Measurements from ENCODE around the gene BRPF1. TPM values are rescaled to one million over a fixed set of nuclear protein-coding genes. Genes with fewer than 3 reads are reported as not detected.
A peak's percentile ranks its signal among the peaks of the same experiment; 100 is the strongest.

The BRPF1 gene
- 10 to 100 TPM; 10.4 to 18.9 TPM for total RNA-seq
- polyA plus RNA-seq (ENCODE audit: insufficient read length in 2 of 2): 10 to 100 TPM; 15.2 to 16.7 TPM
- long read RNA-seq, donor 1, partial matches to known transcripts: 5 of 5 reads
- long read RNA-seq, donor 1, other reads (novel, unspliced or antisense): 0 of 5 reads
- long read RNA-seq, donor 2: 0 reads
- long read RNA-seq, donor 3, partial matches to known transcripts: 5 of 5 reads
- long read RNA-seq, donor 3, other reads (novel, unspliced or antisense): 0 of 5 reads
- long read RNA-seq, donor 4, partial matches to known transcripts: 13 of 13 reads
- long read RNA-seq, donor 4, other reads (novel, unspliced or antisense): 0 of 13 reads

- peaks cover 21% of the 10 kb centered on the region for H3K36me3 ChIP-seq (ENCODE audit: control insufficient read depth, insufficient read depth, low read length)
- peaks cover 18% of the 10 kb centered on the region for H3K4me1 ChIP-seq (ENCODE audit: control insufficient read depth, insufficient read depth, low read length)
- H3K27me3 ChIP-seq (ENCODE audit: control insufficient read depth, insufficient read depth, low read length): peaks cover 2% of the 10 kb centered on the region
- H3K27ac ChIP-seq (ENCODE audit: low read depth, low read length): peak within 1 kb of the TSS; percentile 95
- H3K4me3 ChIP-seq (ENCODE audit: low read depth, low read length): peak within 1 kb of the TSS; percentile 76
- no peaks in the 10 kb centered on the region for H3K9me3 ChIP-seq (ENCODE audit: control insufficient read depth, insufficient read depth, low read length)
- peak; percentile 94 to 100 (median 97) for DNase-seq (ENCODE audit: low read depth in 4 of 6, low spot score in 6 of 6)
- WGBS (ENCODE audit: insufficient coverage): under 1% methylated on average over 71 of the region's 88 CpGs
These were observed at the start of gene BRPF1 for GRCh38 chr3:9731206-9732079. Gene BRPF1 (plus strand): TSS chr3:9731735. CDS start chr3:9734141, 2,406 bp downstream.

- no peaks in the 10 kb centered on the region for H3K4me1 ChIP-seq (ENCODE audit: control insufficient read depth, insufficient read depth, low read length)
- no peak overlapping the region for H3K4me3 ChIP-seq (ENCODE audit: low read depth, low read length)
- WGBS (ENCODE audit: insufficient coverage): 81% methylated on average over 3 of the region's 6 CpGs
- H3K9me3 ChIP-seq (ENCODE audit: control insufficient read depth, insufficient read depth, low read length): no peaks in the 10 kb centered on the region
- H3K27me3 ChIP-seq (ENCODE audit: control insufficient read depth, insufficient read depth, low read length): no peaks in the 10 kb centered on the region
- DNase-seq (ENCODE audit: low read depth in 4 of 6, low spot score in 6 of 6): peak in 1 of 6 donors; percentile 3
- no peak overlapping the region for H3K27ac ChIP-seq (ENCODE audit: low read depth, low read length)
- peaks cover 94% of the 10 kb centered on the region for H3K36me3 ChIP-seq (ENCODE audit: control insufficient read depth, insufficient read depth, low read length)
These were observed 49.4 kb upstream of the BRPF1 start for GRCh38 chr3:9682096-9682495.

GRCh38 chr3:9683426-9683825 is 48.1 kb upstream of the BRPF1 start:
- Histone ChIP-seq H3K4me3 (ENCODE audit: low read depth, low read length) (no peak overlapping the region), H3K4me1 (ENCODE audit: control insufficient read depth, insufficient read depth, low read length) (no peaks in the 10 kb centered on the region), H3K36me3 (ENCODE audit: control insufficient read depth, insufficient read depth, low read length) (peaks cover 95% of the 10 kb centered on the region), H3K27me3 (ENCODE audit: control insufficient read depth, insufficient read depth, low read length) (no peaks in the 10 kb centered on the region), H3K9me3 (ENCODE audit: control insufficient read depth, insufficient read depth, low read length) (no peaks in the 10 kb centered on the region), H3K27ac (ENCODE audit: low read depth, low read length) (no peak overlapping the region)
- no peak for DNase-seq (ENCODE audit: low read depth in 4 of 6, low spot score in 6 of 6)
- 100% methylated on average over 2 of the region's 3 CpGs for WGBS (ENCODE audit: insufficient coverage)

GRCh38 chr3:9685216-9686049 is 46.1 kb upstream of the BRPF1 start:
- H3K9me3 ChIP-seq (ENCODE audit: control insufficient read depth, insufficient read depth, low read length): no peaks in the 10 kb centered on the region
- WGBS (ENCODE audit: insufficient coverage): 94% methylated on average over 18 of the region's 18 CpGs
- DNase-seq (ENCODE audit: low read depth in 4 of 6, low spot score in 6 of 6): no peak
- H3K36me3 ChIP-seq (ENCODE audit: control insufficient read depth, insufficient read depth, low read length): peaks cover 97% of the 10 kb centered on the region
- H3K27me3 ChIP-seq (ENCODE audit: control insufficient read depth, insufficient read depth, low read length): no peaks in the 10 kb centered on the region
- peaks cover 7% of the 10 kb centered on the region for H3K4me1 ChIP-seq (ENCODE audit: control insufficient read depth, insufficient read depth, low read length)
- H3K27ac ChIP-seq (ENCODE audit: low read depth, low read length): no peak overlapping the region
- no peak overlapping the region for H3K4me3 ChIP-seq (ENCODE audit: low read depth, low read length)

GRCh38 chr3:9686050-9686550 is 45.4 kb upstream of the BRPF1 start:
- 88% methylated on average over 8 of the region's 9 CpGs for WGBS (ENCODE audit: insufficient coverage)
- Histone ChIP-seq H3K36me3 (ENCODE audit: control insufficient read depth, insufficient read depth, low read length) (peaks cover 97% of the 10 kb centered on the region), H3K4me1 (ENCODE audit: control insufficient read depth, insufficient read depth, low read length) (peaks cover 13% of the 10 kb centered on the region), H3K27me3 (ENCODE audit: control insufficient read depth, insufficient read depth, low read length) (no peaks in the 10 kb centered on the region), H3K27ac (ENCODE audit: low read depth, low read length) (no peak overlapping the region), H3K4me3 (ENCODE audit: low read depth, low read length) (no peak overlapping the region), H3K9me3 (ENCODE audit: control insufficient read depth, insufficient read depth, low read length) (no peaks in the 10 kb centered on the region)
- DNase-seq (ENCODE audit: low read depth in 4 of 6, low spot score in 6 of 6): no peak

- 92% methylated on average over 2 of the region's 3 CpGs for WGBS (ENCODE audit: insufficient coverage)
These were observed 44.8 kb upstream of the BRPF1 start for GRCh38 chr3:9686703-9687102.

GRCh38 chr3:9687514-9687913 is 44.0 kb upstream of the BRPF1 start:
- no peaks in the 10 kb centered on the region for H3K27me3 ChIP-seq (ENCODE audit: control insufficient read depth, insufficient read depth, low read length)
- H3K27ac ChIP-seq (ENCODE audit: low read depth, low read length): no peak overlapping the region
- no peak overlapping the region for H3K4me3 ChIP-seq (ENCODE audit: low read depth, low read length)
- H3K36me3 ChIP-seq (ENCODE audit: control insufficient read depth, insufficient read depth, low read length): peaks cover 96% of the 10 kb centered on the region
- 86% methylated on average over 5 of the region's 7 CpGs for WGBS (ENCODE audit: insufficient coverage)
- no peak for DNase-seq (ENCODE audit: low read depth in 4 of 6, low spot score in 6 of 6)
- peaks cover 15% of the 10 kb centered on the region for H3K4me1 ChIP-seq (ENCODE audit: control insufficient read depth, insufficient read depth, low read length)
- no peaks in the 10 kb centered on the region for H3K9me3 ChIP-seq (ENCODE audit: control insufficient read depth, insufficient read depth, low read length)

More at GRCh38 chr3:9686703-9687102, 44.8 kb upstream of the BRPF1 start:
- Histone ChIP-seq H3K9me3 (ENCODE audit: control insufficient read depth, insufficient read depth, low read length) (no peaks in the 10 kb centered on the region), H3K4me3 (ENCODE audit: low read depth, low read length) (no peak overlapping the region), H3K36me3 (ENCODE audit: control insufficient read depth, insufficient read depth, low read length) (peaks cover 97% of the 10 kb centered on the region), H3K27me3 (ENCODE audit: control insufficient read depth, insufficient read depth, low read length) (no peaks in the 10 kb centered on the region), H3K4me1 (ENCODE audit: control insufficient read depth, insufficient read depth, low read length) (peaks cover 15% of the 10 kb centered on the region), H3K27ac (ENCODE audit: low read depth, low read length) (no peak overlapping the region)
- DNase-seq (ENCODE audit: low read depth in 4 of 6, low spot score in 6 of 6): no peak

GRCh38 chr3:9688961-9689360 is 42.6 kb upstream of the BRPF1 start:
- peaks cover 90% of the 10 kb centered on the region for H3K36me3 ChIP-seq (ENCODE audit: control insufficient read depth, insufficient read depth, low read length)

GRCh38 chr3:9689757-9690156 is 41.8 kb upstream of the BRPF1 start:
- 83% methylated on average over 1 of the region's 4 CpGs for WGBS (ENCODE audit: insufficient coverage)
- Histone ChIP-seq H3K27ac (ENCODE audit: low read depth, low read length) (peak overlapping the region; percentile 61), H3K4me1 (ENCODE audit: control insufficient read depth, insufficient read depth, low read length) (peaks cover 15% of the 10 kb centered on the region), H3K36me3 (ENCODE audit: control insufficient read depth, insufficient read depth, low read length) (peaks cover 87% of the 10 kb centered on the region), H3K9me3 (ENCODE audit: control insufficient read depth, insufficient read depth, low read length) (no peaks in the 10 kb centered on the region), H3K4me3 (ENCODE audit: low read depth, low read length) (no peak overlapping the region), H3K27me3 (ENCODE audit: control insufficient read depth, insufficient read depth, low read length) (no peaks in the 10 kb centered on the region)
- no peak for DNase-seq (ENCODE audit: low read depth in 4 of 6, low spot score in 6 of 6)

More at GRCh38 chr3:9688961-9689360, 42.6 kb upstream of the BRPF1 start:
- H3K27ac ChIP-seq (ENCODE audit: low read depth, low read length): no peak overlapping the region
- WGBS (ENCODE audit: insufficient coverage): 92% methylated on average over 5 of the region's 5 CpGs
- DNase-seq (ENCODE audit: low read depth in 4 of 6, low spot score in 6 of 6): no peak
- H3K9me3 ChIP-seq (ENCODE audit: control insufficient read depth, insufficient read depth, low read length): no peaks in the 10 kb centered on the region
- H3K4me3 ChIP-seq (ENCODE audit: low read depth, low read length): no peak overlapping the region
- H3K27me3 ChIP-seq (ENCODE audit: control insufficient read depth, insufficient read depth, low read length): no peaks in the 10 kb centered on the region
- H3K4me1 ChIP-seq (ENCODE audit: control insufficient read depth, insufficient read depth, low read length): peaks cover 15% of the 10 kb centered on the region

All from spinal cord (tissue), 10 donors.